Caco-2 (cell line): Measurements from ENCODE around the gene LCN9. TPM values are rescaled to one million over a fixed set of nuclear protein-coding genes. Genes with fewer than 3 reads are reported as not detected.
A peak's percentile ranks its signal among the peaks of the same experiment; 100 is the strongest.
"Not testable (repeated sequence)": the region's sequence is repeated elsewhere in the genome, so short reads cannot be mapped to it uniquely, and the experiment has no call there.

Experiments
- BruUV-seq: library from RNA; stranded (reverse); fragments of 400-500 nt; replicated peaks from 2 replicates; lab custom pipeline; 2021; lab: Mats Ljungman, UMichigan
- CTCF ChIA-PET: fragments of 300-600 bp; sonication (Branson Sonifier 250); formaldehyde crosslinking; loops from one replicate; lab custom pipeline; 2022; ENCODE audit warnings: antibody characterized with exemption; lab: Charles Lee
- POLR2A ChIA-PET: fragments of 300-600 bp; sonication (Branson Sonifier 250); formaldehyde crosslinking; loops from one replicate; lab custom pipeline; 2022; ENCODE audit warnings: antibody characterized with exemption; lab: Charles Lee
- DNase-seq, 2 experiments: peaks; one replicate each; pipeline versions ENCODE4 v3.0.0 to v3.0.0-alpha.2; 2020 to 2022
- H3K27me3 ChIP-seq: replicated peaks from 2 replicates; pipeline ENCODE4 v1.6.0; 2011; ENCODE audit warnings: low read length; ENCODE audit not compliant: control insufficient read depth, insufficient read depth
- H3K36me3 ChIP-seq: 2 replicates; pipeline ENCODE4 v1.5.1; 2011; ENCODE audit warnings: low read length; ENCODE audit not compliant: control insufficient read depth, insufficient read depth
- H3K4me1 ChIP-seq: fragments of 250-450 bp; sonication (Bioruptor Pico); 2 replicates; pipeline ENCODE4 v1.5.1; 2020; ENCODE audit warnings: mild to moderate bottlenecking
- H3K4me3 ChIP-seq: 2 replicates; pipeline ENCODE4 v1.5.1; 2011; ENCODE audit warnings: low read depth, mild to moderate bottlenecking, control low read depth, low read length
- H3K9me3 ChIP-seq: fragments of 250-450 bp; sonication (Bioruptor Pico); 2 replicates; pipeline ENCODE4 v1.5.1; 2020; ENCODE audit warnings: mild to moderate bottlenecking, moderate library complexity
- H3K27ac Mint-ChIP-seq: one replicate; pipeline ENCODE4 v1.8.0; 2022; ENCODE audit warnings: mixed read lengths; ENCODE audit not compliant: unreplicated experiment
- H3K27me3 Mint-ChIP-seq: one replicate; pipeline ENCODE4 v1.8.0; 2022; ENCODE audit warnings: mixed read lengths; ENCODE audit not compliant: insufficient read depth, unreplicated experiment
- H3K36me3 Mint-ChIP-seq: one replicate; pipeline ENCODE4 v1.8.0; 2022; ENCODE audit warnings: mild to moderate bottlenecking, mixed read lengths; ENCODE audit not compliant: insufficient read depth, unreplicated experiment
- H3K4me1 Mint-ChIP-seq: one replicate; pipeline ENCODE4 v1.8.0; 2022; ENCODE audit warnings: low read depth, mixed read lengths; ENCODE audit not compliant: unreplicated experiment
- H3K4me3 Mint-ChIP-seq: one replicate; pipeline ENCODE4 v1.8.0; 2022; ENCODE audit warnings: mild to moderate bottlenecking, moderate library complexity, mixed read lengths; ENCODE audit not compliant: unreplicated experiment
- H3K9me3 Mint-ChIP-seq: one replicate; pipeline ENCODE4 v1.8.0; 2022; ENCODE audit warnings: mixed read lengths; ENCODE audit not compliant: unreplicated experiment
- intact Hi-C: fragments of 100-400 bp; cut with micrococcal nuclease; formaldehyde crosslinking; loops from one replicate; pipeline ENCODE4 v1.10.0; 2022; ENCODE audit not compliant: unreplicated experiment
- total RNA-seq: library from RNA; stranded (reverse); gene quantifications from 2 replicates; pipeline ENCODE4 v1.2.3, GENCODE V29; 2022
- TF ChIP-seq, protein P1 (sequence below), 2 experiments: fragments of 200-600 bp in 1 of 2; IDR thresholded peaks; 1 replicate in 1 of 2; 2 replicates in 1 of 2; pipeline versions ENCODE4 v1.5.1 to v1.8.0; 2011 to 2022; ENCODE audit warnings: antibody characterized with exemption in 1 of 2, control low read depth in 1 of 2, inconsistent platforms in 1 of 2, low read depth in 1 of 2, low read length in 1 of 2, mild to moderate bottlenecking in 1 of 2, moderate library complexity in 1 of 2; ENCODE audit not compliant: insufficient read depth in 1 of 2, severe bottlenecking in 1 of 2, unreplicated experiment in 1 of 2

LCN9 gene
- total RNA-seq, 1 experiment from 2014 or later = not detected

DNA sequence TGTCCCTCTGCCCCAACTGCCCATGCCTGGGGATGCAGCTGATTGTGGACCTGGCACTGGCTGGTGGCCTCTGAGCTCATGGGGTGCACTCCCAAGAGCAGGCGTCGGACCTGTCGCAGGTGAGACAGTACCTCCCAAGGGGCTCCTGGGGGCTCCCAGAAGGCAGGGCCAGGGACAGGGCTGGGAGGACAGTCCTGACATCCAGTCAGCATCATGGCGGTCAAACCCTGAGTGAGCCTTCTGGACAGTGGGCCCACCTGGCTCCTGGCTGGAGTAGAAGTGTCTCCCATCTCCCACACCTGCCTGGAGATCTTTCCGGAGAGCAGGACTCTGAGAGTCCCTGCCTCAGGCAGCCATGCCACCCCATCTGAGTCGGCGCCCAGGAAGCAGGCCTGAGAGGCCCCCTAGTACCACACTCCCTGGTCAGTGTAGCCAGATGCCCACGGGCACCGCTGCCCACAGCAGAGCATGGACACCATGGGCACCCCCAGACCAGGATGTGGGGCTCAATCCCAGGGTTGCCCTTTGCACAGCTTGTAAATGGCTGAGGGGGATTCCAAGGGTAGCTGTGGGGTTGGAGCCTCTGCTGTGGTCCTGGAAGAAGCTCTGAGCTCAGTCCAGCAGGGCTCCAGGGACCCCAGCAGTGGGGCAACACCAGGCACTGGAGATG is 6.6 kb downstream of the LCN9 start:
- intact Hi-C loops = no loop called here
- no peak overlapping the region for H3K4me3 ChIP-seq
- peaks cover 11% of the 10 kb centered on the region for H3K27me3 Mint-ChIP-seq
- peaks cover 10% of the 10 kb centered on the region for H3K9me3 Mint-ChIP-seq
- H3K36me3 Mint-ChIP-seq = no peaks in the 10 kb centered on the region
- CTCF ChIA-PET = no interaction called here
- no peak overlapping the region for H3K4me3 Mint-ChIP-seq
- no peak overlapping the region for H3K27ac Mint-ChIP-seq
- no peaks in the 10 kb centered on the region for H3K4me1 Mint-ChIP-seq
- H3K9me3 ChIP-seq = no peaks in the 10 kb centered on the region
- POLR2A ChIA-PET = no interaction called here
- no TSS peak for BruUV-seq
- TF ChIP-seq, protein P1, sequence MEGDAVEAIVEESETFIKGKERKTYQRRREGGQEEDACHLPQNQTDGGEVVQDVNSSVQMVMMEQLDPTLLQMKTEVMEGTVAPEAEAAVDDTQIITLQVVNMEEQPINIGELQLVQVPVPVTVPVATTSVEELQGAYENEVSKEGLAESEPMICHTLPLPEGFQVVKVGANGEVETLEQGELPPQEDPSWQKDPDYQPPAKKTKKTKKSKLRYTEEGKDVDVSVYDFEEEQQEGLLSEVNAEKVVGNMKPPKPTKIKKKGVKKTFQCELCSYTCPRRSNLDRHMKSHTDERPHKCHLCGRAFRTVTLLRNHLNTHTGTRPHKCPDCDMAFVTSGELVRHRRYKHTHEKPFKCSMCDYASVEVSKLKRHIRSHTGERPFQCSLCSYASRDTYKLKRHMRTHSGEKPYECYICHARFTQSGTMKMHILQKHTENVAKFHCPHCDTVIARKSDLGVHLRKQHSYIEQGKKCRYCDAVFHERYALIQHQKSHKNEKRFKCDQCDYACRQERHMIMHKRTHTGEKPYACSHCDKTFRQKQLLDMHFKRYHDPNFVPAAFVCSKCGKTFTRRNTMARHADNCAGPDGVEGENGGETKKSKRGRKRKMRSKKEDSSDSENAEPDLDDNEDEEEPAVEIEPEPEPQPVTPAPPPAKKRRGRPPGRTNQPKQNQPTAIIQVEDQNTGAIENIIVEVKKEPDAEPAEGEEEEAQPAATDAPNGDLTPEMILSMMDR (IDR thresholded peaks at IDR 0.05; ENCODE audit: insufficient read depth in 1 of 2, low read depth in 1 of 2, low read length in 1 of 2, severe bottlenecking in 1 of 2, unreplicated experiment in 1 of 2) = no peak
- no peaks in the 10 kb centered on the region for H3K4me1 ChIP-seq
- H3K36me3 ChIP-seq = no peaks in the 10 kb centered on the region
- H3K27me3 ChIP-seq = no peaks in the 10 kb centered on the region
- peak in 1 of 2 experiments; percentile 21 for DNase-seq

DNA sequence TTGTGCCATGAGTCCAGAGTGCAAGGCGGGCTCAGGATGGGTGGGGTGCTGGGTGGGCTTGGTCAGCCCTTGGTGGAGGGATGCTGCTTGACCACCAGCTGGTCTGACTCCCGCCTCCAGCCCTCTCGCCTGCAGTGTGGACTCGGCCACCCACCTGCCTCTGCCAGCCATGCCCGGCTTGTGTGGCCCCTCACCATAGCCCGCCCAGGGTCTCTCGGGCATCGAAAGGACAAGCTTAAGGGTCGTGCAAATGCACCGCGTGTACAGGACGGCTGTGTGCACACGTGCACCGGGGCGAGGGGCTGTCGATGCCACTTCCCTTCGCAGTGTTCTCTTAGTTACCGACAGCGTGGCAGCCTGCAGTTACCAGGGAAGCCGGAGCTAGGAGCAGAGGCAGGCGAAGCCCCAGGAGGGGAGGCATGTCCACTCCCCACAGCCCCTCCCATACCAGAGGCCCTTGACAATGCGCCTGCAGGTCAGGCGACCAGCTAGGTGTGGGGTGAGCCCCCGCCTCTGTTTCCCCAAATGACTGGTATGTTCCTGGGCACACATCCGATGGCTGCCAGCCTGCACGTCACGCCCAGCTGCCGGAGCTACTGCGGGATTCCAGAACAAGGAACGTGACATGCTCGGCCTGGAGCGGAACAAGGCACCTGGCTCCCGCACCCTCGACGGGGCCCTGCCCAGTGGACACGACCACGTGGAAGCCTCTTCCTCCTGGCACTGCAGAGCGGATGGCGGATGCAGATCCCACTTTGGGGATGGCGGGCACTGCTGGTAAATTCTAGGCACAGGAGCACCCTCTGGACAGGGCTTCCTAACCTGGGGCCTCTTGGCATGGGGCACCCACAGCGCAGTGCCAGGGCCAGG is 7.8 kb downstream of the LCN9 start:
- intact Hi-C loops = no loop called here
- peaks cover 10% of the 10 kb centered on the region for H3K9me3 Mint-ChIP-seq
- H3K4me1 ChIP-seq = no peaks in the 10 kb centered on the region
- no TSS peak for BruUV-seq
- H3K4me3 ChIP-seq = no peak overlapping the region
- H3K4me3 Mint-ChIP-seq = no peak overlapping the region
- no peaks in the 10 kb centered on the region for H3K27me3 ChIP-seq
- H3K27ac Mint-ChIP-seq = no peak overlapping the region
- H3K4me1 Mint-ChIP-seq = no peaks in the 10 kb centered on the region
- no peaks in the 10 kb centered on the region for H3K9me3 ChIP-seq
- H3K36me3 ChIP-seq = no peaks in the 10 kb centered on the region
- H3K27me3 Mint-ChIP-seq = peaks cover 9% of the 10 kb centered on the region
- no peak for DNase-seq
- TF ChIP-seq, protein P1 (IDR thresholded peaks at IDR 0.05; ENCODE audit: insufficient read depth in 1 of 2, low read depth in 1 of 2, low read length in 1 of 2, severe bottlenecking in 1 of 2, unreplicated experiment in 1 of 2) = no peak
- POLR2A ChIA-PET = no interaction called here
- CTCF ChIA-PET = no interaction called here
- no peaks in the 10 kb centered on the region for H3K36me3 Mint-ChIP-seq

DNA sequence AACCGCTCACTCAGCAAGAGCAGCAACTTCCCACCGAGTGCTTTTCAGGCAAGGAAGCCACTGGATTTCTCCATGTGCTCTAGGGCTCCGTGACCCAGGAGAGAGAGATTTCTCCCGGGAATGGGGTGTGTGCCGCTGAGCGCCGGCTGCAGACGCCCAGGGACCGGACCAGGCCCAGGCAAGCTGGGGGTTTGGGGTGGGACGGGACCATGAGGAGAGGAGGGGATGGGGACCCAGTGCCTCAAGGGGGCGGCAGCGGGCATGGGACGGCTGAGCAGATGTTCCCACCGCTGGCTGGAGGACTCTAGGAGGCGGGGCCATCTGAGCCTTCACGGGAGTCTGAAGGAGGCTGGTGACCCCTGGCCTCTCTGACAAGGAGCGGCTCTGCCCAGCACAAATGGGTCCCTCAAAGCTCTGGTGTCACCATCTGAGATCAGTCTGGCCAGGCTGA is 8.5 kb downstream of the LCN9 start:
- no peak overlapping the region for H3K4me3 Mint-ChIP-seq
- no peak for DNase-seq
- H3K27me3 Mint-ChIP-seq = peaks cover 4% of the 10 kb centered on the region
- BruUV-seq = no TSS peak
- intact Hi-C loops = no loop called here
- peaks cover 10% of the 10 kb centered on the region for H3K9me3 Mint-ChIP-seq
- CTCF ChIA-PET = no interaction called here
- no peaks in the 10 kb centered on the region for H3K4me1 Mint-ChIP-seq
- Histone ChIP-seq H3K36me3 (no peaks in the 10 kb centered on the region), H3K4me3 (no peak overlapping the region), H3K4me1 (no peaks in the 10 kb centered on the region), H3K9me3 (no peaks in the 10 kb centered on the region), H3K27me3 (no peaks in the 10 kb centered on the region)
- no peak overlapping the region for H3K27ac Mint-ChIP-seq
- TF ChIP-seq, protein P1 (IDR thresholded peaks at IDR 0.05; ENCODE audit: insufficient read depth in 1 of 2, low read depth in 1 of 2, low read length in 1 of 2, severe bottlenecking in 1 of 2, unreplicated experiment in 1 of 2) = no peak
- POLR2A ChIA-PET = no interaction called here
- H3K36me3 Mint-ChIP-seq = no peaks in the 10 kb centered on the region

DNA sequence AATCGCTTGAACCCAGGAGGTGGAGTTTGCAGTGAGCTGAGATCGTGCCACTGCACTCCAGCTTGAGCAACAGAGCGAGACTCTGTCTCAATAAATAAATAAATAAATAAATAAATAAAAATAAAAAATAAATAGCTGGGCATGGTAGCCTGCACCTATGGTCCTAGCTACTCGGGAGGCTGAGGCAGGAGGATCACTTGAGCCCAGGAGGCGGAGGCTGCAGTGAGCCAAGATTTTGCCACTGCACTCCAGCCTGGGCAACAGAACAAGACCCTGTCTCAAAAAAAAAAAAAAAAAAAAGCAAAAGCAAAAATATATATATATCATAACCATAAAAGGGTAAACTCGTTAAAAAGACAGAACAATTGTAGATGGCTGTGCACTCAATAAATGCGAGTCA is 9.7 kb downstream of the LCN9 start:
- POLR2A ChIA-PET, H3K36me3 ChIP-seq, H3K27me3 Mint-ChIP-seq, H3K27me3 ChIP-seq, BruUV-seq, H3K4me3 ChIP-seq, H3K4me3 Mint-ChIP-seq, CTCF ChIA-PET, H3K36me3 Mint-ChIP-seq, intact Hi-C loops, H3K9me3 ChIP-seq, DNase-seq, H3K4me1 Mint-ChIP-seq, H3K27ac Mint-ChIP-seq, H3K4me1 ChIP-seq: not testable (repeated sequence)
- H3K9me3 Mint-ChIP-seq = peaks cover 10% of the 10 kb centered on the region
